Activated gamma-delta T cell (primary cell): Measurements from ENCODE around the gene CELF1.
A peak's percentile ranks its signal among the peaks of the same experiment; 100 is the strongest.

Experiments used
- DNase-seq: peaks from one replicate; lab custom pipeline; 2025; lab: John Stamatoyannopoulos, UW
- total RNA-seq, 2 donors: gene quantifications; one replicate each; lab custom pipeline; 2026; lab: John Stamatoyannopoulos, UW

Gene CELF1
- total RNA-seq: 186 to 215 reads per million in 2 donors

DNA sequence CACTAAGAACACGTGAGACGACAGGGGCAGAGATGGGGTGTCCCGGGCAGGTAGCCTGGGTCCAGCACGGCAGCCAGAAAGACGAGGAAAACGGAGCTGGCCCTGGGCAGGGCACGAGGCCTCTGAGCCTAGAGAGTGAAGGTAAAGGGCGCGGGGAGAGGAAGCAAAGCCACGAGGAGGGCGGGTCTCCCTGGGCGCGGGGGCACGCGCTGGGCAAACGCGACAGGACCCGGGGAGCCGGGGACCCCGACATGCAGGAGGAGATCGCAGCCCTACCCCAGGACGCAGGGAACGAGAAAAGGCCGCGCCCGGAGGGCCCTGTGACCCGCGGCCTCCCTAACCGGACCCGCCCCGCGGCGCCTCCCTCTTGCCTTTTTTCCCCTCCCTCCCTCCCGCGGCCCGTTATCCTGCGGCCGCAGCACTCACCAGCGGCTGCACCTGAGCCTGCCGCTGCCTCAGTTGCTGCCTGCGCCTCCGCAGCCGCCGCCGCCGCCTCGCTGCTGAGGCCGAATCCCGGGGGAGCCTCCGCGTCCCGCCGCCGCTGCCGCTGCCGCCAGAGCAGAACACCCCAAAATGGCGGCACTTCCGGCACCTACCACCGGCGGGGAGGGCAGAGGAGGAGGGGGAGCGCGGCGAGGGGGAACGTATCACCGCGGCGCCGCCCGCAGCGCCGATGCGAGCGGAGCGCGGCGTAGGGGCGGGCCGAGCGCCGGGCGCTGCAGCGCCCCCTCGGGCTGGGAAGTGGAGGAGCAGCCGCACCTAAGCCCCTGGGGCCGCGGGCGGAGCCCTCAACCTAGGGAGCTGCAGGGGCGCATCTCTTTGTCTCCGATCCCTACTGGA, at the start of gene CELF1:
Gene CELF1 (minus strand): TSS at position 567 of the 840 bp plus-strand sequence. CDS start 53,609 bp downstream, outside the sequence.
- peak; percentile 83 for DNase-seq

DNA sequence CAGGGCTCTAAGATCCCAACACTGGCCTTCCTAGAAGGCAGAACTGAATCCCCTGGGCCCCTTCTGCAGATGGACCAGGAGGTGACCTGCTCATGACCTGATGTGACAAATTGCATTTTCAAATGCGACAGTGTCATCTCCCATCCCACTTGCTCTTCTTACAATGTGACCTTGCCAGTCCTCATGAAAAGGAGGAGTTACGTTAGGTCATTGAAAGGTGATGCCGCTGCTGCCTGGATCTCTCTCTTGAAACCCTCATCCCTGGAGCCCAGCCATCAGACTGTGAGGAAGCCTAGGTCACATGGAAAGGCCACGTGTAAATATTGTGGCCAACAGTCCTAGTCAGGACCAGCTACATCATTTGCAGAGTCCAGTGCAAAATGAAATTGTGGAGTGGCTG, 47.0 kb upstream of the CELF1 start:
- DNase-seq: no peak

DNA sequence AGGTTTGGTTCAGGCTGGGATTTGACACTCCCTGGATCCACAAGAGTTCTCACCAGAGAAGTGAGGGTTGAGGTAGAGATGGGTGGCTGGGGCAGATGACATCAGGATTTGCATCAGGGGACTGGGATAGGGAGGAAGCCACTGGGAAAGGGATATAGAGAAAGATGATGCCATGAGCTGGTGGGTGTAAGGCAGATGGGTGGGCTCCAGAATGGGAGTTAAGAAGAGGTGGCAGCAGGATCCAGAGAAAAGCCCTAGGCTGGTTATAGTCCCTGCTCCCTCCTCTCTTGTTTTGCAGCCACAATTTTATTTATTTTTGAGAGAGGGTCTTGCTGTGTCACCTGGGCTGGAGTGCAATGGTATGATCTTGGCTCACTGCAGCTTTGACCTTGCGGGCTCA, 43.0 kb upstream of the CELF1 start:
- DNase-seq: no peak

DNA sequence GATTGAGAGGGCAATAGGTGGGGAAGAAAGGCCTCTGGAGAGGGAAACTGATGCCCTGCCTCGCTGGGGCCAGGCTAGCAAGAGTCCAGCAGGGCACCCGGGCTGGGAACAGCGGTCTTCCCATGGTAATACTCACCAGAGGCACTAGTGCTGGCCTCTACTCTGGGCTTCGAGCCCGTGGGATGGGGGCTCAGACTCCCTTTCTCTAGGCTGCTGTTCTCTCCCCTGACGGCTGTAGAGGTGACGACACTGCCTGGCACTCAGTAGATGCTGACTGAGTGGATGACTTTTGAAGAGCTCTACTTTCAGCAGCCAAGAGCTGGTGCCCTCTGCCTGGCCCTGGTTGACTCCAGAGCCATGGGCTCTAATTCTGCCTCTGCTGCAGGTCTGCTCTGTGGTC, 42.1 kb upstream of the CELF1 start:
- DNase-seq: no peak

DNA sequence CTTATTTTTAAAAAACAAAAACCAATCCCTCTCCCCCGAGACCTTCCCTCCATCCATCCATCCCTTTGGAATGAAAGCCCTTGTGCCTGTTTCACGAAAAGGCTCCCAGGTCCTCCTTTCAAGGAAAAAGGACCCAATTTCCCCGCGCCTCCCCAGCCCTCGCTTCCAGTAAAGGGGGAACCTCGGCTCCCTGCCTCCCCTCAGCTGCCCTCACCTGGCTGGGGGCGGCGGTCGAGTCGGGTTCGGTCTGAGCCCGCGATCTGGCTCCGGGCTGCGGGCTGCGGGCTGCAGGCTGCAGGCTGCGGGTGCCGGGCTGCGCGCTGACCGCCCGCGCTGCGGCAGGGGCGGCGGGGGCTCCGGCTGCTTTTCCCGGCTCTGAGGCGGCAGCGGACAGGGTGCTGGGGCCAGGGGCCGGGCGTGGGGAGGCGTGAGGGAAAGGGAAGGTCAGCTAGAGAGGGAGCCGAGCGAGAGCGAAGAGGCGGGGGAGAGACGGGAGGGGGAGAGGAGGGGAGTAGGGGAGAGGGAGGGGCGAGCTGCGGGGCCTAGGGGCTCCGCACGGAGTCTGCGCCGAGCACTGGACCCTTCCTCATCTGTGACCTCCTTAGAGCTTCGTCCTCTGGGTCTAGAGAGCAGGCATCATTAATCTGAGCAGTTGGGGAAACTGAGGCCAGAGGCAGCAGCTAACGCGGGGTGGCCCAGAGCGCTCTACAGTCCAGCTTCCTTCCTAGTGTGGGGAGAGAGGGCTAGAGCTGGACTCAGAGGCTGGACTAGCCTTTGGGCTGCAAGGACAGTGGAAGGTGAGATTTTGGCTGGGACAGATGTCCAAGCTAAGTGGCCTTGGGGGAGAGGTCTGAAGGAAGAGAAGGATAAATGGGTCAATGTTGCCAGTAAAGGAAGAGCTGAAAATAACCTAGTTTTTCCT, 41.3 kb upstream of the CELF1 start, which contains the start of gene C1QTNF4:
Gene C1QTNF4 (minus strand): TSS at position 478 of the 922 bp plus-strand sequence. CDS start 3,601 bp downstream, outside the sequence.
- DNase-seq: no peak

DNA sequence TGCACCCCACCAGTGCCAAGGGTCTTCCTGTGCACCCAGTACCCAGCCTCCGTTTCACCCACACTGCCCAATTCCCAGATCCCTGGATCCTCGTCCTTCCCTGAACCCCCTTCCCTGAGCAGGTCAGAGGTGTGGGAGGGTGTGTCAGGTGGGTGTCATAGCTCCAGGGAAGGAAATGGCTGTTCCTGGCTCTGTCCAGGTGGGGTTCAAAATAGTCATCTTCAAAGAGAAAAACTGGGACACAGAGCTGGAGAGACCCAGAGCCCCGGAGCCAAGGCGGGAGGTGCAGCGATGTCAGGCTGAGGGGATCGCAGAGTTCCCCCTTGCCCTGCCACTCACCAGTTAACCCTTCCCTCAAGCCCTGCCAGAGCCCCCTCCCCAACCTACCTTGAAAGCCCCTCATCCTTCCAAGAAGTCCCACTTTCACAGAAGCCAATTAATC, 40.6 kb upstream of the CELF1 start:
- DNase-seq: no peak

DNA sequence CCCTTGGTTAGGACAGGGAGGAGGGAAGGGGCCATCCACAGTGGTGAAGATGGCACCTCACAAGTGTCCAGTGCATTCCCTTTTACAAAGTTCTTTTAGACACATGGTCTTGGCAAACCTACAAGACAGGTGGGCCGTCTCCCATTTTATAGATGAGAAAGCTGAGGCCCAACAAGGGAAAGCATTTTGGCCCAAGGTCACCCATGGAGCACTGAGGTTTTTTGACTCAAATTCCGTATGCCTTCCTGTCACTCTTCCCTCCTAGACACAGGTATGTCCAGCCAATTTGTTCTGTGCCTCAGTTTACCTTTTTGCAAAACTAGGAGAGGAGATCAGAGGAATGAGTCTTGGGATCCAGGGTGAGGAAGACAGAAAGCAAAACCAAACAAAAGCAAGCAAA, 40.0 kb upstream of the CELF1 start:
- DNase-seq: no peak

DNA sequence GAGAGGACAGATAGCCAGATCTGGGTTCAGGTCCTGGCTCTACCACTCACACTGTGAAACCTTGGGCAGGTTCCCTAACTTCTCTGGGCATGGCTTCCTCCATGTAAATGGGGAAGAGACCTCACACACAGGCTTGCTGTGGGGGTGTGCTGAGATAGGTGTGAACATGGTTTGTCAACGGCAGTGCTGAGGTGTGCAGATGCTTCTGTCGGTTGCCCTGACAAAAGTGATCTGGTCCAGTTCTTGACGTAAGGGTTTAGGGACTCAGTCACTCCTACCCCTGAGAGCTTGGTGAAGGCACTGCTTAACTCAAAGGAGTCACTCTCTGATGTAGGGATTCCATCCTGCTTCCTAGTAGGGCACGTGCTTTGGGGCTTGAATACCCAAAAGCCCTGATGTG, 39.3 kb upstream of the CELF1 start:
- no peak for DNase-seq

DNA sequence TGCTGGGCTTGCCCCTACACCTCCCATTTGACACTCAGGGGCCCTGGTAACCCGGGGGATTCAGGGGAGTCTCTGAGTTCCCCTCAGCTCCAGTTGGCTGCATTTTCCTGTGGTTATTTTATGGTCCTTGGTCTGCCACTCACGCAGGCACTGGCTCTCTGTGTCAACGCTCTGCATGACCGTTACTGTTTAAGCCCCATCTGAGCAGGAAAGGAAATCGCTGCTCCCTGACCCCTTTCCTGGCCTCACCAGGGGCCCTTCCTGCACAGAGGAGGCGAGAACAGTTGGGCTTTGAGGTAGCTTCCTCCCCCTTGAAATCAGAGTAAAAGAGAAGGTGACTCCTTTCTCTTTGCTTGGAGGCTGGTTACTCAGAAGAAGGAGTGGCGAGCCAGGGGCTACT, 38.8 kb upstream of the CELF1 start:
- DNase-seq: no peak

DNA sequence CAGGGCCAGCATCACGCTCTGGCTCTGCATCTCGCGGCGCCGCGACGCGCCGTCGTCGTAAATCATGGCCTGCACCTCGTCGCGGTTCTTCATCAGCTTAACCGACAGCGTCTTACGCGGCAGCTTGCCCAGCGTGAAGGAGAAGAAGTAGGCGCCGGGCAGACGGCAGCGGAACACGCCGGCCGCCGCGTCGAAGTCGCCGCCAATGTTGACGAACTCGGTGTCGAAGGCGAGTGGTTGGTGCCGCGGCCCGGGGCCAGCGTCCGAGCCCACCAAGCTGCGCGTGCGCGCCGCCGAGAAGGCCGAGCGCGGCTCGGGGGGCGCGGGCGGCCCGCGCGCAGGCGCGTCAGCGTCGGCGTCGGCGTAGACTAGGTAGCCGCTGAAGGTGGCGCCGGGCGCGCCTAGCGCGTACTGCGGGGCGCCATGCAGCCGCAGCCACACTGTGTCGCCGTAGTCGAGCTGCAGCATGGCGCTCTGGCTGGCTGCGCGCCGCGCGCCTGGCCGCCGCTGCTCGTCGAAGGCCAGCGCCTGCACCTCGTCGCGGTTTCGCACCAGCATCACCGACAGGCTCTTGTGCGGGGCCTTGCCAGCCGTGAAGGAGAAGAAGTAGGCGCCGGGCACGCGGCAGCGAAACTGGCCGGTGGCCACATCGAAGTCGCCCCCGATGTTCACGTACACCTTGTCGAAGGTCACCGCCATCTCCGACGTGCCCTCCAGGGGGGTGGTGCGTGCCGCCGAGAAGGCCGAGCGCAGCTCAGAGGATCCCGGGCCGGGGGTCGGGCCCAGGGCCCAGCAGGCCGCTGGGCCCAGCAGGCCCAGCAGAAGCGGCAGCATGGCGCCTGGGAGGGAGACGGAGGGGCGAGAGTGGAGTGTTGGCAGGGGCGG, 37.3 kb upstream of the CELF1 start:
- DNase-seq: no peak

DNA sequence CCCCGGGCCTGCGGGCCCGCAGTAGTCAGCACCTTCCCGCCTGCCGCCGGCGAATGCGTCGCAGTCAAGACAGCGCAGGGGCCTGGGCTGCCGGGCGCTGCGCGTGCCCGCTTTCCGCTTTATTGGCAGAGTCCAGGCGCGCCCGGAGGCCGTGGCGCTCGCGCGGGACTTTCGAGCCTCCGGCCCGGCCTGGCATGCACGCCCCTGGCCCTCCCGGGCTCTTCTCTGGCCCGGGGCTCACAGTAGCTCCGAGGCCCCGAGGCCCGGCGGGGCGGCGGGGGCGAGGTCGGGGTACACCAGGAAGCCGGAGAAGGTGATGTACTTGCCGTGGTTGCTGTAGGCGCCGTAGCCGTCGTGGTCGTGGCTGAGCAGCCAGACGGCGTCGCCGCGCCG, 36.6 kb upstream of the CELF1 start:
- no peak for DNase-seq

DNA sequence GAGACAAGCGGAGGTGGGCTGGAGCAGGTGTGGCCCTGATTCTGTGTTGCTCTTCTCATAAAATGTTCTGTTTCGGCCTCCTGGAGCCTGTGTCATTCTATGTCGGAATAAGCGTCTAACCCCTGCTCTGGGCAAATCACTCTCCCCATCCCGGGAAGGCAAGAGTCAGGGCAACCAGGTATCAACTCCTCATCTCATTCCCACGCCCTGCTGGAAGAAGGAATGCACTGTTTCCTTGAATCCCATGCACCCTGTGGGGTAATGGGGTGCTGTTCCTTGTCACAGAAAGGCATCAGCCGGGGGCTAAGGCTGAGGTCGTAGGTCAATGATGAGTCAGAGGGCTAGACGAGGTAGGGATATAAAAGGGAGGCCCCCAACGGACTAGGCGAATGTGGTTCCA, 36.2 kb upstream of the CELF1 start:
- DNase-seq: no peak

DNA sequence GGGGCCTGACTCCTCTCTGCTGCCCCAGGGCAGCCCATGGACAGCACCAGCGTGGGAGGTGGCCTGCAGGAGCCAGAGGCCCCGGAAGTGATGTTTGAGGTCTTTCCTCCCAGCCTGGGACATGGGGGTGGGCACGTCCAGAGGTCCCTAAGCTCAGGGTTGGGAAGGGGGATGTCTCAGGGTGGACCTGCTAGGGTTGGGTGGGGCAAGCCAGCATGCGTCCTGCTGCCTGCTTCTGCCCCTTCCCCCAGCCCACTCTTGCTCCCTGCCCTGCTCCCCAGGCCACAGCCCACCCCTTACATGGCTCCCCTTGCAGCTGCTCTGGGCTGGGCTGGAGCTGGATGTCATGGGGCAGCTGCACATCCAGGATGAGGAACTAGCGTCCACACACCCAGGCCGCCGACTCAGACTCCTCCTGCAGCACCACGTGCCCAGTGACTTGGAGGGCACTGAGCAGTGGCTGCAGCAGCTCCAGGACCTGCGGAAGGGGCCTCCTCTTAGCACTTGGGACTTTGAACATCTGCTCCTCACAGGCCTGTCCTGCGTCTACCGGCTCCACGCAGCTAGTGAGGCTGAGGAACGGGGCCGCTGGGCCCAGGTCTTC, 34.9 kb upstream of the CELF1 start:
- no peak for DNase-seq

DNA sequence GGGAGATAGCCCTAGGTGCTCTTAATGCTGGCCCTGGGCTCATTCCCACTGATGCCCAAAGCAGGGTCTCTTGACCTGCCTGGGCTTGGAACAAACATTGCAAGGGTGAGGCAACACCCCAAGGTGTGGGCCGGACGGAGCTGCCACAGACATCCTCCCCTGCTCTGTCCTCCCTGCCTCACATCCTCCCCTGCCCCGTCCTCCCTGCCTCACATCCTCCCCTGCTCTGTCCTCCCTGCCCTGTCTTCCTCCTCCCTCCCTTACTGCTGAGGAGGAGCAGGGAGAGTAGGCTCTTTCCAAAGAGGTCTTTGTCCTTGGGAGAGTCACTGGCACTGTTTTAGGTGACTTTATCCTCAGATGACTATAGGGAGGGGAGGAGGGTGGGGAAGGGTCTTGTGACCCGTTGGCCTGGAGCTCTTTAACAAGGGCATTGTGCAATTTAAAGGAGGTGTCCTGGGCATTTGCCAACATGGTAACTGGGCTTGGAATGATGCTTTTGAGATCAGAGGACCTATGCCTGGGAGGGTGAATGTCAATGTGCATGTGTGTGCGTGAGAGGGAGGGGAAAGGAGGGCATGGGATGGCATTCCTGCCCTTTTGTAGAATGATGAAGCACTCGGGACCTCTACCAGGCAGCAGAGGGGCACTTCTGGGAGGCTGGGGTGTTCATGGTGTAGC, 34.2 kb upstream of the CELF1 start:
- no peak for DNase-seq

DNA sequence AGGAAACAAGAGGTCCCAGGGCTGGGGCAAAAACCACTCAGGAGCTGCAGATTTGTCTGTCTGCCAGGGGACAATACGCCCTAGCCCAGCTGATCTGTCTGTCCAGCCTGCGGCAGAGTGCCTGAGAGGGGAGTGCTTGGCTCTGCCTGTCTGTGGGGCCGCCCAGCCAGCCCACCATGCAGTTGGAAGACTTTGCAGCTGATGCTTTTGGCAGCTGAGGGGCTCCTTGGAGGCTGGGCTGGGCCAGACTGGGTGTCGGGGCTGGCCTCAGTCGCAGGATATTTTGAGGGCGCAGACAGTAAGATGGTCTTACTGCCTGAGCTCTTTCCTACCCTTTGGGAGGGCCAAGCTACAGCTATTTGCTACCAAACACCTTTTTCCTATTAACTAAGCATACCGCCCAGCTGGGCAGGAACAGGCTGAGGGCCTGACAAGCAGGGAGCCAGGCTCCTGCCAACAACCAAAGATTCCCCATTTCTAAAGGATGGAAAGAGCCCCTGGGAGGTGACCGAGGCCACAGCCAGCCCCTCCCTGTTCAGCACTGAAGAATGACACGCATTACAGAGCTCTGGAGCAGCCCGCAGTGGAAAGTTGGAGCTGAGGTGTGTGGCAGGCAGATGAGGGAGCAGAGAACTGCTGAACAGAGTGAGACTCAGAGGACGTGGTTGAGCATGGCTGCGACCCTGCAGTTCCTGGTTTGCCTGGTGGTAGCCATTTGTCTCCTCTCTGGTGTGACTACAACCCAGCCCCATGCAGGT, 33.3 kb upstream of the CELF1 start, which contains the start of gene FAM180B:
Gene FAM180B (plus strand): TSS at position 581 of the 758 bp plus-strand sequence. CDS start 91 bp downstream, at position 672.
- DNase-seq: no peak

DNA sequence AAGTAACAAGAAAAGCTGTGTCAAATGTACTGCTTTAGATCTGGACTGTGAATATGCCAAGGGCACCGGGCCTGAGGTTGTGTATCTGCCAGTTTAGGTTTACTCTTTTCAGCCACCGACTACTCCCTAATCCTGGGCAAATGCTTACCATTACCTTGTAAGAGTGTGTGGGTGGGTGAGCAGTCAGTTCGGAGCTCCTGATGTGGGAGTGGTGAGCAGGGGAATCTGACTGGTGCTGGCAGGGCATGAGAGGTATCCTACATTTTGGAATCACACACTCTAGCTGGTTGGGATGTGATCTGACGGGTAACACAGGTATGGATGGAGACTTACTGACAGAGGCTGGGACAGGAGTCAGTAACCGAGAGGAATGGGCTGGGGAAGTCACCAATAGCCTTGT, 30.9 kb upstream of the CELF1 start:
- DNase-seq: no peak

DNA sequence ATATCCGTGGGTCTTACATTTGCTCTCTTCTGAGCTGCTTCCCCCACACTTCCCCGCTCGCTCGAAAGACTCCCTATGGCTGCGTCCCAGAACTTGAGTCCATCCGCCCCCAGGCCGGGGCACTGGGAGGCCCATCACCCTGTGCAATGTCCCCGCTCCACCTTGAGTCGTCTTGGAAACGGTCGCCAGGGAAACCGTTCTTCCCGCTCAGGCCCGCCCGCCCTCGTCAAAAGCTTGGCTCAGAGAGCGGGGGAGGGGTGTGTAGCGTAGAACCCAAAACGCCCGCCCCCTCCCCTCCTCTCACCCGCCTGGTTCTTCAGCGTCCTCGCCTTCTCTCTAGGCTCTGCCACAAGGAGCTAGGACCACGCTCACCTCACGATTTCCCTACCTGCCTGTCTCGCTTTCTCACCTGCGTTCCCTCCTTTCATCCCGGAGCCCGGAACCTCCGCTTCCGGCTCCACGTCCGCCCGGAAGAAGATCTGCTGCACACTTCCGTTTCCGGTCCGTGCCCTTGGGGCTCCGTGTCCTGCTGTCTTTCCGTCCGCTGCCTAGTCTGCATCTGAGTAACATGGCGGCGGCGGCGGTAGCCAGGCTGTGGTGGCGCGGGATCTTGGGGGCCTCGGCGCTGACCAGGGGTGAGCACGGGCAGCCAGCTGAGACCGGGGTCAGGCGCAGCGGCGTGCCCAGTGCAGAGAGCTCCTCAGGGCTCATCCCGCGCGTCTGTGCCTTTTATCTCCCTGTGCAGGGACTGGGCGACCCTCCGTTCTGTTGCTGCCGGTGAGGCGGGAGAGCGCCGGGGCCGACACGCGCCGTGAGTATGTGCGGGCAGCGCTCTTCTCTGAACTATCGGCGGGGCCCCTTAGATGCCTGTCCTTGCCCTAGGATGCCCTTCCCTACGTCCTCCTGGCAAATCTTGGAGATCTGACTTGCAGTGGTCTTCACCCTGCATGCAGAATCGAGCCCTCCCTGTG, 25.9 kb upstream of the CELF1 start, which contains the start of the genes KBTBD4 and NDUFS3:
Gene KBTBD4 (minus strand): TSS at position 447 of the 971 bp plus-strand sequence. CDS start 19 bp downstream, at position 428.
Gene NDUFS3 (plus strand): TSS at position 551 of the 971 bp plus-strand sequence. CDS start 18 bp downstream, at position 569.
- DNase-seq: peak; percentile 62

DNA sequence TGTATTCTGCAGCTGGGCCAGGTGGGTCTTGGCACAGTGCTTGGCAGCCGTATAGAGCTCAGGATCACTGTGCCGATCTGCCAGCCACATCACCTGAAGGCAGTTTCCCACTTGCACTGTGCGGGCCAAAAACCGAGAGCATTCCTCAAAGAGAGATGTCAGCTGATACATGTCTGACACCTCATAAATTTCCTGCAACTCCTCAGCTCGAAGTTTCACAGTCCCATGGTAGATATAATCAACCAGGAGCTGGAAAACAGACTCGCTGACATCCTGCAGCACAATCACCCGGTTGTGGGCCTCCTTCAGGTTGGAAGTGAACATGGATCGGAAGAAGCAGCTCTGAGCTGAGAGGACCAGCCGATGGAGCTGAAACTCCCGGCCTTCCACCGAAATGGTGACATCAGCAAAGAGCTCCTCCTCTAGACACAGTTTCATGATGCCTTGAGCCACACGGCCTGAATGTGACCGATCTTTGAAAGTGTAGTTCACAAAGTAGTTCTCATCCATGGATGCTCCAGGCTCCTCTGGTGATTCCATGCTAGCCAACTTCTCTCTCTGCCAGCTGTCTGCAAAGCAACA, 24.6 kb upstream of the CELF1 start:
- DNase-seq: no peak
